ENCODE measurements around the gene MRTFA. TPM values are rescaled to one million over a fixed set of nuclear protein-coding genes. Genes with fewer than 3 reads are reported as not detected.

Gene MRTFA
- total and polyA plus RNA-seq, 2 of the 13 experiments (the other 11 are each of a cell fraction or from before 2014, with no cell fraction given), result 2.4 to 8.2 TPM

GRCh38 chr22:40580631-40581030, 55.9 kb downstream of the MRTFA start:
- BruUV-seq (replicated peaks), result no TSS peak
- Histone ChIP-seq H3K9ac (ENCODE audit: insufficient read depth, low read depth, low read length) (no peak overlapping the region), H3K27me3 (ENCODE audit: control insufficient read depth in 1 of 2, insufficient read depth in 2 of 2, low read length in 2 of 2) (no peaks in the 10 kb centered on the region), H3K4me3 (replicated peaks in 1 of 3; ENCODE audit: insufficient read depth in 1 of 3, low read depth in 2 of 3, low read length in 3 of 3) (no peak overlapping the region), H2AFZ (ENCODE audit: low read length) (no peak overlapping the region), H3K9me3 (ENCODE audit: low read length) (no peaks in the 10 kb centered on the region), H3K27ac (ENCODE audit: extremely low read length, insufficient read depth, low read length) (no peak overlapping the region), H3K36me3 (replicated peaks in 1 of 2; ENCODE audit: control insufficient read depth in 1 of 2, insufficient read depth in 2 of 2, low read length in 2 of 2) (peaks cover 0 to 2% of the 10 kb centered on the region in 2 experiments; a peak in 2 of 5 replicates), H3K4me2 (ENCODE audit: low read depth, low read length) (no peak overlapping the region), H3K4me1 (ENCODE audit: insufficient read depth, low read length) (peaks cover 15% of the 10 kb centered on the region), H3K79me2 (ENCODE audit: insufficient read depth, low read length) (peaks cover 12% of the 10 kb centered on the region), H4K20me1 (ENCODE audit: insufficient read depth, low read length) (no peaks in the 10 kb centered on the region)
- in situ Hi-C loops (cut with HindIII; ENCODE audit: extremely low pct_ligation_motif_present, low pct_unique_long_range_greater_than_20kb) (no loop called here), intact Hi-C loops (cut with micrococcal nuclease; ENCODE audit: unreplicated experiment) (loop anchor here (10.0 kb wide), 2 partner anchors 54 to 56 kb away; partner anchors contain the start of gene MRTFA)
- ChIA-PET POLR2A (no interaction called here), CTCF (ENCODE audit: low intra/inter-chr PET ratio, low total read pairs) (no interaction called here)
- TF ChIP-seq BRCA1 (CRISPR knock-in tag; IDR thresholded peaks at IDR 0.05) (no peak), ZNF652 (CRISPR knock-in tag; IDR thresholded peaks at IDR 0.05; ENCODE audit: borderline replicate concordance, low read depth) (no peak), HNRNPL (IDR thresholded peaks at IDR 0.05; ENCODE audit: low read depth, low read length) (no peak), ZNF121 (CRISPR knock-in tag; IDR thresholded peaks at IDR 0.05) (peak; percentile 76), HNRNPUL1 (IDR thresholded peaks at IDR 0.05; ENCODE audit: low read depth, low read length) (no peak)
- DNase-seq (ENCODE audit: low spot score) (no peak), FAIRE-seq (no peak), ATAC-seq (no peak)
- 92% methylated on average over 1 of the region's 1 CpG for WGBS (ENCODE audit: low lambda C conversion rate)

GRCh38 chr22:40578171-40578570, 58.3 kb downstream of the MRTFA start:
- no peak overlapping the region for H3K4me2 ChIP-seq (ENCODE audit: low read depth, low read length)
- peaks cover 16% of the 10 kb centered on the region for H3K79me2 ChIP-seq (ENCODE audit: insufficient read depth, low read length)
- CTCF ChIA-PET (ENCODE audit: low intra/inter-chr PET ratio, low total read pairs), result no interaction called here
- H3K4me1 ChIP-seq (ENCODE audit: insufficient read depth, low read length), result peaks cover 28% of the 10 kb centered on the region
- no peak overlapping the region for H3K27ac ChIP-seq (ENCODE audit: extremely low read length, insufficient read depth, low read length)
- ATAC-seq (no peak), DNase-seq (ENCODE audit: low spot score) (no peak), FAIRE-seq (no peak)
- H2AFZ ChIP-seq (ENCODE audit: low read length), result no peak overlapping the region
- H3K36me3 ChIP-seq (replicated peaks in 1 of 2; ENCODE audit: control insufficient read depth in 1 of 2, insufficient read depth in 2 of 2, low read length in 2 of 2), result no peaks in the 10 kb centered on the region
- in situ Hi-C loops (cut with HindIII; ENCODE audit: extremely low pct_ligation_motif_present, low pct_unique_long_range_greater_than_20kb), result no loop called here
- H3K9ac ChIP-seq (ENCODE audit: insufficient read depth, low read depth, low read length), result no peak overlapping the region
- intact Hi-C loops (cut with micrococcal nuclease; ENCODE audit: unreplicated experiment), result no loop called here
- no peaks in the 10 kb centered on the region for H3K27me3 ChIP-seq (ENCODE audit: control insufficient read depth in 1 of 2, insufficient read depth in 2 of 2, low read length in 2 of 2)
- POLR2A ChIA-PET, result no interaction called here
- BruUV-seq (replicated peaks), result no TSS peak
- no peaks in the 10 kb centered on the region for H3K9me3 ChIP-seq (ENCODE audit: low read length)
- 100% methylated on average over 4 of the region's 4 CpGs for WGBS (ENCODE audit: low lambda C conversion rate)
- H4K20me1 ChIP-seq (ENCODE audit: insufficient read depth, low read length), result no peaks in the 10 kb centered on the region
- H3K4me3 ChIP-seq (replicated peaks in 1 of 3; ENCODE audit: insufficient read depth in 1 of 3, low read depth in 2 of 3, low read length in 3 of 3), result no peak overlapping the region
- no peak for TF ChIP-seq PAX8 (CRISPR knock-in tag; IDR thresholded peaks at IDR 0.05; ENCODE audit: borderline replicate concordance)
- TF ChIP-seq SP2 (CRISPR knock-in tag; IDR thresholded peaks at IDR 0.05), result no peak
- TF ChIP-seq NFYB (CRISPR knock-in tag; IDR thresholded peaks at IDR 0.05), result no peak
- TF ChIP-seq ATF2 (CRISPR knock-in tag; IDR thresholded peaks at IDR 0.05), result no peak
- TF ChIP-seq, protein P1, sequence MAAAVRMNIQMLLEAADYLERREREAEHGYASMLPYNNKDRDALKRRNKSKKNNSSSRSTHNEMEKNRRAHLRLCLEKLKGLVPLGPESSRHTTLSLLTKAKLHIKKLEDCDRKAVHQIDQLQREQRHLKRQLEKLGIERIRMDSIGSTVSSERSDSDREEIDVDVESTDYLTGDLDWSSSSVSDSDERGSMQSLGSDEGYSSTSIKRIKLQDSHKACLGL (CRISPR knock-in tag; IDR thresholded peaks at IDR 0.05), result no peak
- no peak for TF ChIP-seq ZZZ3 (CRISPR knock-in tag; IDR thresholded peaks at IDR 0.05; ENCODE audit: borderline replicate concordance)
- no peak for TF ChIP-seq NFRKB (IDR thresholded peaks at IDR 0.05)
- TF ChIP-seq NFE2L2 (IDR thresholded peaks at IDR 0.05; ENCODE audit: low read length), result no peak
- TF ChIP-seq ZNF788 (CRISPR knock-in tag; IDR thresholded peaks at IDR 0.05; ENCODE audit: borderline replicate concordance), result no peak
- TF ChIP-seq ZC3H13 (CRISPR knock-in tag; IDR thresholded peaks at IDR 0.05), result no peak
- no peak for TF ChIP-seq ZNF562 (CRISPR knock-in tag; IDR thresholded peaks at IDR 0.05; ENCODE audit: borderline replicate concordance)
- no peak for TF ChIP-seq YEATS2 (CRISPR knock-in tag; IDR thresholded peaks at IDR 0.05; ENCODE audit: borderline replicate concordance)

Measured in HepG2 (cell line).